ENCODE measurements around the gene CCNI.
A peak's percentile ranks its signal among the peaks of the same experiment; 100 is the strongest.
"Not testable (repeated sequence)": the region's sequence is repeated elsewhere in the genome, so short reads cannot be mapped to it uniquely, and the experiment has no call there.

The CCNI gene

GRCh38 chr4:77074381-77074831 is 1.4 kb downstream of the CCNI start:
- no peak for TF ChIP-seq CTCF (IDR thresholded peaks at IDR 0.05; ENCODE audit: low read depth, low read length)
- peak overlapping the region; percentile 66 to 84 for H3K4me3 ChIP-seq (replicated peaks in 1 of 2; ENCODE audit: low read depth in 2 of 2, low read length in 2 of 2)
- no peak for DNase-seq (ENCODE audit: low read depth in 2 of 2)

- peak overlapping the region; percentile 66 to 84 for H3K4me3 ChIP-seq (replicated peaks in 1 of 2; ENCODE audit: low read depth in 2 of 2, low read length in 2 of 2)
- no peak for TF ChIP-seq CTCF (IDR thresholded peaks at IDR 0.05; ENCODE audit: low read depth, low read length)
- DNase-seq (ENCODE audit: low read depth in 2 of 2), result peak; percentile 24 to 35
Measured at GRCh38 chr4:77073981-77074380, 1.8 kb downstream of the CCNI start.

- no peak for TF ChIP-seq CTCF (IDR thresholded peaks at IDR 0.05; ENCODE audit: low read depth, low read length)
- peak; percentile 52 to 55 for DNase-seq (ENCODE audit: low read depth in 2 of 2)
- H3K4me3 ChIP-seq (replicated peaks in 1 of 2; ENCODE audit: low read depth in 2 of 2, low read length in 2 of 2), result peak overlapping the region; percentile 66 to 84
Measured at GRCh38 chr4:77073106-77073809, 2.5 kb downstream of the CCNI start.

DNA sequence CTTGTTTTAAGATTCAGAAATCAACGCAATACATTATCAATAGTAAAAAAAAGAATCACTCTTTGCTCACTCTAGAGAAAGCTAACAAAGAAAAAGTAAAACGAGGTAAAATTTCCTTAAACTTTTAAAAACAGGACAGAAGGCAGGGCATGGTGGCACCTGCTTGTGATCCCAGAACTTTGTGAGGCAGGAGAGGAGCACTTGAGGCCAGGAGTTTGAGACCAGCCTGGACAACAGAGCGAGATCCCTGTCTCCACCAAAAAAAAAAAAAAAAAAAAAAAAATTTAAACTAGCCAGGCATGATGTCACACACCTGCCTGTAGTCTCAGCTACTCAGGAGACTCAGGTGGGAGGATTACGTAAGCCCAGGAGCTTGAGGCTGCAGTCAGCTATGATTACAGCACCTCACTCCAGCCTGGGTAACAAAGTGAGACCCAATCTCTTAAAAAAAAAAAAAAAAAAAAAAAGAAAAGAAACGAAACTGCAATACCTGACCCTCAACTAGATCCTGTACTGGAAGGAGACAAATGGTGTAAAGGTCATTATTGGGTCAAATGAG is 3.5 kb downstream of the CCNI start:
- TF ChIP-seq CTCF (IDR thresholded peaks at IDR 0.05; ENCODE audit: low read depth, low read length), result no peak
- H3K4me3 ChIP-seq (replicated peaks in 1 of 2; ENCODE audit: low read depth in 2 of 2, low read length in 2 of 2), result no peak overlapping the region
- no peak for DNase-seq (ENCODE audit: low read depth in 2 of 2)

GRCh38 chr4:77069514-77069913 is 6.3 kb downstream of the CCNI start:
- not testable (repeated sequence) for DNase-seq (ENCODE audit: low read depth in 2 of 2); H3K4me3 ChIP-seq (replicated peaks in 1 of 2; ENCODE audit: low read depth in 2 of 2, low read length in 2 of 2)

GRCh38 chr4:77065382-77065781 is 10.4 kb downstream of the CCNI start:
- peak in 1 of 2 donors; percentile 56 for DNase-seq (ENCODE audit: low read depth in 2 of 2)
- no peak for TF ChIP-seq CTCF (IDR thresholded peaks at IDR 0.05; ENCODE audit: low read depth, low read length)
- H3K4me3 ChIP-seq (replicated peaks in 1 of 2; ENCODE audit: low read depth in 2 of 2, low read length in 2 of 2), result no peak overlapping the region

DNA sequence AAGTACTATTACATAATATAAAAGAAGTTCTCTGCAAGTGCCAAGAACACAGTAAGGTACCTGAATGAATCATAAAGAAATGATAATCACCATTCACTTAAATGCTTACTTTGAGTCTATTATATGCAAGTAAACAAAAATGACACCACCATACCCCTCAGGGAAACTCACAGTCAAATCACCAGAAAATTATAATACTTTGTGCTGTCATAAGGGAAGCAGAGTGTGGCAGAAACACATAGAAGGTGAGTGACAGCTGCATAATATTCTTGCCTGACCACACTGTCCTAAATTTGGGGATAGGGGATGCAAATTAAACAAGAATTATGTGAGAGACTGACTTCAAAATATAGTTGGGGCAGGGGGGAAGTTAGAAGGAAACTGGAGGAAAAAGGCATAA is 12.9 kb downstream of the CCNI start:
- DNase-seq (ENCODE audit: low read depth in 2 of 2), result no peak
- no peak for TF ChIP-seq CTCF (IDR thresholded peaks at IDR 0.05; ENCODE audit: low read depth, low read length)
- H3K4me3 ChIP-seq (replicated peaks in 1 of 2; ENCODE audit: low read depth in 2 of 2, low read length in 2 of 2), result no peak overlapping the region
